HepG2 (cell line): ENCODE data around the gene UGT1A8. TPM values are rescaled to one million over a fixed set of nuclear protein-coding genes. Genes with fewer than 3 reads are reported as not detected.

Experiments used
- CENPX ChIP-seq: sonication (generic); formaldehyde crosslinking; IDR thresholded peaks from 2 replicates; pipeline ENCODE4 v1.9.0; 2021; ENCODE audit warnings: mild to moderate bottlenecking, missing genetic modification reagents, moderate library complexity
- DMTF1 ChIP-seq: sonication (generic); formaldehyde crosslinking; IDR thresholded peaks from 2 replicates; pipeline ENCODE4 v1.4.0; 2020; ENCODE audit warnings: mild to moderate bottlenecking, missing genetic modification reagents
- FIP1L1 ChIP-seq: fragments of 200-400 bp; formaldehyde crosslinking; IDR thresholded peaks from 2 replicates; pipeline ENCODE4 v1.6.1; 2018; ENCODE audit warnings: low read depth, mild to moderate bottlenecking, low read length, moderate library complexity, borderline replicate concordance; ENCODE audit not compliant: insufficient read depth
- KDM4B ChIP-seq: sonication (generic); formaldehyde crosslinking; IDR thresholded peaks from 2 replicates; pipeline ENCODE4 v1.4.0; 2020; ENCODE audit warnings: missing genetic modification reagents
- PREB ChIP-seq: sonication (generic); formaldehyde crosslinking; IDR thresholded peaks from 2 replicates; pipeline ENCODE4 v1.4.0; 2020; ENCODE audit warnings: missing genetic modification reagents
- TCF7L2 ChIP-seq: IDR thresholded peaks from 2 replicates; pipeline ENCODE4 v1.6.1; 2011; ENCODE audit warnings: mild to moderate bottlenecking, low read depth, low read length, moderate library complexity
- ZNF263 ChIP-seq: sonication (generic); formaldehyde crosslinking; IDR thresholded peaks from 2 replicates; pipeline ENCODE4 v1.4.0; 2020; ENCODE audit warnings: missing genetic modification reagents
- ZNF546 ChIP-seq: sonication (generic); formaldehyde crosslinking; conservative IDR thresholded peaks from 2 replicates; pipeline ENCODE4 v1.8.1; 2023; ENCODE audit warnings: mild to moderate bottlenecking, missing genetic modification reagents
- ZNF773 ChIP-seq: sonication (generic); formaldehyde crosslinking; IDR thresholded peaks from 2 replicates; pipeline ENCODE4 v1.4.0; 2020; ENCODE audit warnings: missing genetic modification reagents, borderline replicate concordance
- polyA plus RNA-seq, 8 experiments: library from polyadenylated mRNA; depleted of rRNA in 3 of 8; stranded (reverse) in 7 of 8; unstranded in 1 of 8; fragments of >200 nt; fragmentation: Illumina TruSeq in 4 of 8; extraction: Trizol in 4 of 8; gene quantifications; 2 replicates each; pipeline versions ENCODE4 v1.2.1 to v1.2.3, GENCODE V29; 2011 to 2016; ENCODE audit warnings: low read depth in 4 of 8, missing spikeins in 1 of 8, mixed read lengths in 1 of 8; ENCODE audit not compliant: insufficient read depth in 1 of 8
- total RNA-seq, 5 experiments: library from RNA; depleted of rRNA; stranded (reverse); fragments of >200 nt; fragmentation: Illumina TruSeq; extraction: Trizol; gene quantifications; 2 replicates each; pipeline ENCODE4 v1.2.3, GENCODE V29; 2016; ENCODE audit warnings: low read depth in 1 of 5
- TF ChIP-seq, protein P1 (sequence below): IDR thresholded peaks from 2 replicates; pipeline ENCODE4 v1.6.1; 2016; ENCODE audit warnings: missing biosample characterization, missing genetic modification reagents, low read depth
- TF ChIP-seq, protein P2 (sequence below): IDR thresholded peaks from 2 replicates; pipeline ENCODE4 v1.6.1; 2018; ENCODE audit warnings: missing genetic modification reagents

UGT1A8 gene
- total and polyA plus RNA-seq, 2 of the 13 experiments (the other 11 are each of a cell fraction or from before 2014, with no cell fraction given) = not detected

GRCh38 chr2:233821709-233822100 lies 204.3 kb downstream of the UGT1A8 start (continued):
- no peak for TF ChIP-seq TCF7L2
- TF ChIP-seq, protein P1, sequence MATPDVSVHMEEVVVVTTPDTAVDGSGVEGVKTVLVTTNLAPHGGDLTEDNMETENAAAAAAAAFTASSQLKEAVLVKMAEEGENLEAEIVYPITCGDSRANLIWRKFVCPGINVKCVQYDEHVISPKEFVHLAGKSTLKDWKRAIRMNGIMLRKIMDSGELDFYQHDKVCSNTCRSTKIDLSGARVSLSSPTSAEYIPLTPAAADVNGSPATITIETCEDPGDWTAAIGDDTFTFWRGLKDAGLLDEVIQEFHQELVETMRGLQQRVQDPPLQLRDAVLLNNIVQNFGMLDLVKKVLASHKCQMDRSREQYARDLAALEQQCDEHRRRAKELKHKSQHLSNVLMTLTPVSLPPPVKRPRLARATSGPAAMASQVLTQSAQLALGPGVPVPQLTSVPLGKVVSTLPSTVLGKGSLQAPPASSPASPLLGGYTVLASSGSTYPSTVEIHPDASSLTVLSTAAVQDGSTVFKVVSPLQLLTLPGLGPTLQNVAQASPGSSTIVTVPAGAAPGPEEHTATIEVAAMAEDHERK (CRISPR knock-in tag) = no peak
- TF ChIP-seq KDM4B (CRISPR knock-in tag) = no peak
- no peak for TF ChIP-seq ZNF773 (CRISPR knock-in tag)
- TF ChIP-seq ZNF546 (CRISPR knock-in tag) = no peak
- no peak for TF ChIP-seq PREB (CRISPR knock-in tag)
- TF ChIP-seq ZNF263 (CRISPR knock-in tag) = no peak
- TF ChIP-seq, protein P2, sequence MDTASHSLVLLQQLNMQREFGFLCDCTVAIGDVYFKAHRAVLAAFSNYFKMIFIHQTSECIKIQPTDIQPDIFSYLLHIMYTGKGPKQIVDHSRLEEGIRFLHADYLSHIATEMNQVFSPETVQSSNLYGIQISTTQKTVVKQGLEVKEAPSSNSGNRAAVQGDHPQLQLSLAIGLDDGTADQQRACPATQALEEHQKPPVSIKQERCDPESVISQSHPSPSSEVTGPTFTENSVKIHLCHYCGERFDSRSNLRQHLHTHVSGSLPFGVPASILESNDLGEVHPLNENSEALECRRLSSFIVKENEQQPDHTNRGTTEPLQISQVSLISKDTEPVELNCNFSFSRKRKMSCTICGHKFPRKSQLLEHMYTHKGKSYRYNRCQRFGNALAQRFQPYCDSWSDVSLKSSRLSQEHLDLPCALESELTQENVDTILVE (CRISPR knock-in tag) = no peak
- no peak for TF ChIP-seq FIP1L1
- no peak for TF ChIP-seq CENPX (CRISPR knock-in tag)
- TF ChIP-seq DMTF1 (CRISPR knock-in tag) = no peak
